HEK293 (cell line): Measurements from ENCODE around the gene DEK.

Experiments
- GLI4 ChIP-seq: fragments of 450-650 bp; formaldehyde crosslinking; IDR thresholded peaks from 2 replicates; pipeline ENCODE4 v1.5.1; 2016; ENCODE audit warnings: missing biosample characterization, missing genetic modification characterization
- REST ChIP-seq: fragments of 450-650 bp; formaldehyde crosslinking; IDR thresholded peaks from 2 replicates; pipeline ENCODE4 v1.5.1; 2016; ENCODE audit warnings: missing biosample characterization, missing genetic modification characterization
- TSHZ1 ChIP-seq: fragments of 450-650 bp; formaldehyde crosslinking; IDR thresholded peaks from 2 replicates; pipeline ENCODE4 v1.5.1; 2016; ENCODE audit warnings: missing biosample characterization, missing genetic modification characterization, borderline replicate concordance
- ZNF184 ChIP-seq: fragments of 450-650 bp; IDR thresholded peaks from 2 replicates; pipeline ENCODE4 v1.5.1; 2018; ENCODE audit warnings: missing biosample characterization, mild to moderate bottlenecking, missing genetic modification characterization
- ZNF202 ChIP-seq: fragments of 450-650 bp; formaldehyde crosslinking; IDR thresholded peaks from 2 replicates; pipeline ENCODE4 v1.5.1; 2016; ENCODE audit warnings: missing biosample characterization, missing genetic modification characterization, borderline replicate concordance
- ZNF48 ChIP-seq: fragments of 450-650 bp; formaldehyde crosslinking; IDR thresholded peaks from 2 replicates; pipeline ENCODE4 v1.5.1; 2016; ENCODE audit warnings: missing biosample characterization, missing genetic modification characterization
- ZNF510 ChIP-seq: fragments of 450-650 bp; formaldehyde crosslinking; IDR thresholded peaks from 2 replicates; pipeline ENCODE4 v1.5.1; 2018; ENCODE audit warnings: mild to moderate bottlenecking, missing genetic modification characterization, missing biosample characterization; ENCODE audit not compliant: insufficient replicate concordance
- ZNF776 ChIP-seq: fragments of 450-650 bp; formaldehyde crosslinking; IDR thresholded peaks from 2 replicates; pipeline ENCODE4 v1.5.0; 2017; ENCODE audit warnings: missing biosample characterization, missing genetic modification characterization, borderline replicate concordance
- TF ChIP-seq, protein P1 (sequence below): fragments of 450-650 bp; formaldehyde crosslinking; IDR thresholded peaks from 2 replicates; pipeline ENCODE4 v1.5.1; 2016; ENCODE audit warnings: missing biosample characterization, missing genetic modification characterization

DNA sequence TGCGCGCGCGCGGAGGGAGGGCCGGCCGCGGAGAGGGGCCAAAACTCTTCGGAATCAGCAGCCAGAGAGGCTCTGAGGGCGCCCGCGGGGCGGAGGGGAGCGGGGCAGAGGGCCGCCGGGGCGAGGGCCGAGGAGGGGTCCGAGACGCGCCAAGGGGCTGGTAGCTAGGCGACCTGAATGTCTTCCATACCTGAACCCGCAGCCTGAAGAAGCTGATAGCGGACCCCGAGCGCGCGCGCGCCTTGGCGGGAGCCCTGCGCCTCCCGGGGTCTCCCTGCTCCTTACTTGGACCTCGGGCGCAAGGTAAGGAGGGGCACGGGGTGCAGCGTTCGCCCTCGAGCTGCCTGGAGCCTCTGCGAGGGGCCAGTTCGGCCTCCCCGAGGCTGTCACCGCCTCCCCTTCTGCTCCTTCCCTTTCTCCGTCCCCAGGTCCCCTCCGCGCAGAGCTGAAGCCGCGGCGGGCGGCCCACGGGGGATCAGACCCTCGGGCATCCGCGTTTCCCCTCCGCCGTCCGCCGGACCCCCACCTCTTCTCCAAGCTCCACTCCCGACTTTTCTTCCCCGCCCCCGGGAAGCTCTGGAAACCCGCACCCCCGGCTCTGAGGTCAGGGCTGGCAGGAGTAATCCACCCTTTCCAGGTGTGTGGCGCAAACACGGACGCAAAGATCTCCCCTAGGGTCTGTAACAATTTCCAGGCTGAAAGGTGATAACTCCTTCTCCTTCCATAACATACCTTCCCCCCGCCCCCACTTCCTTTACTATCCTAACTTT is 13.1 kb upstream of the DEK start:
- TF ChIP-seq, protein P1, sequence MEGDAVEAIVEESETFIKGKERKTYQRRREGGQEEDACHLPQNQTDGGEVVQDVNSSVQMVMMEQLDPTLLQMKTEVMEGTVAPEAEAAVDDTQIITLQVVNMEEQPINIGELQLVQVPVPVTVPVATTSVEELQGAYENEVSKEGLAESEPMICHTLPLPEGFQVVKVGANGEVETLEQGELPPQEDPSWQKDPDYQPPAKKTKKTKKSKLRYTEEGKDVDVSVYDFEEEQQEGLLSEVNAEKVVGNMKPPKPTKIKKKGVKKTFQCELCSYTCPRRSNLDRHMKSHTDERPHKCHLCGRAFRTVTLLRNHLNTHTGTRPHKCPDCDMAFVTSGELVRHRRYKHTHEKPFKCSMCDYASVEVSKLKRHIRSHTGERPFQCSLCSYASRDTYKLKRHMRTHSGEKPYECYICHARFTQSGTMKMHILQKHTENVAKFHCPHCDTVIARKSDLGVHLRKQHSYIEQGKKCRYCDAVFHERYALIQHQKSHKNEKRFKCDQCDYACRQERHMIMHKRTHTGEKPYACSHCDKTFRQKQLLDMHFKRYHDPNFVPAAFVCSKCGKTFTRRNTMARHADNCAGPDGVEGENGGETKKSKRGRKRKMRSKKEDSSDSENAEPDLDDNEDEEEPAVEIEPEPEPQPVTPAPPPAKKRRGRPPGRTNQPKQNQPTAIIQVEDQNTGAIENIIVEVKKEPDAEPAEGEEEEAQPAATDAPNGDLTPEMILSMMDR (tag by site-specific recombination), result no peak
- TF ChIP-seq ZNF510 (no peak), ZNF48 (tag by site-specific recombination) (no peak), REST (tag by site-specific recombination) (no peak), TSHZ1 (tag by site-specific recombination) (no peak), ZNF776 (tag by site-specific recombination) (no peak), GLI4 (tag by site-specific recombination) (no peak), ZNF202 (tag by site-specific recombination) (no peak), ZNF184 (no peak)
